Measurements from ENCODE around the gene FBRS. TPM values are rescaled to one million over a fixed set of nuclear protein-coding genes. Genes with fewer than 3 reads are reported as not detected.
"Not testable (repeated sequence)": the region's sequence is repeated elsewhere in the genome, so short reads cannot be mapped to it uniquely, and the experiment has no call there.

Gene FBRS
- total RNA-seq, 5 donors from 2014 or later (not counting 1 experiment from before 2014, with no cell fraction given), result 159 to 186 (median 167) TPM

DNA sequence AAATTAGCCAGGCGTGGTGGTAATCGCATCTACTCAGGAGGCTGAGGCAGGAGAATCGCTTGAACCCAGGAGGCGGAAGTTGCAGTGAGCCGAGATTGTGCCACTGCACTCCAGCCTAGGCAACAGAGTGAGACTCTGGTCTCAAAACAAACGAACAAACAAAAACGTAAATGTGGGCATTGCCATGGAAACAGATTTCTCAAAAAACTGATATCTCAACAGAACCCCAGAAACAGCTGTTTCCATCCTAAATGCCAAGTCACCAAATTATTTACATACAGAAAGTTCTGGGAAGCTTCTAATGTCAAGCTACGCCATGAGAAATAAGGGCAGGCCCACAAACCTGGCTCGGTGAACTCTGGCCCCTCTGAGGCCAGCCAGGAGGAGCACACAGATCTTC is 32.0 kb upstream of the FBRS start:
- H3K9me3 ChIP-seq, result no peaks in the 10 kb centered on the region
- no peak for ATAC-seq (replicated peaks in 1 of 4)
- no peaks in the 10 kb centered on the region for H3K36me3 ChIP-seq (ENCODE audit: control insufficient read depth in 2 of 2, extremely low read depth in 1 of 2, insufficient read depth in 1 of 2, low read length in 1 of 2)
- 86% methylated on average over 9 of the region's 9 CpGs for WGBS (ENCODE audit: insufficient coverage)
- ChIA-PET CTCF (interaction anchor here in 1 of 2 donors (0.7 to 1.0 kb wide), 3 partner anchors 16 to 54 kb away, joined by 3 to 7 read pairs (median 5); partner anchors contain the start of gene ZNF689), POLR2A (interaction anchor here in 1 of 2 donors (0.6 kb wide), 1 partner anchor 197 kb away, joined by 3 read pairs; the partner anchor contains the start of gene DCTPP1)
- peaks cover 2 to 5% of the 10 kb centered on the region in 2 experiments for H3K4me1 ChIP-seq (ENCODE audit: control insufficient read depth in 1 of 2, extremely low read depth in 1 of 2, insufficient read depth in 2 of 2, low read length in 2 of 2)
- H3K4me3 Mint-ChIP-seq, result no peak overlapping the region
- peaks cover 3 to 4% of the 10 kb centered on the region in 2 donors for H3K27me3 Mint-ChIP-seq
- peaks cover 6 to 9% (median 7%) of the 10 kb centered on the region in 3 donors for H3K4me1 Mint-ChIP-seq
- H3K27ac Mint-ChIP-seq, result no peak overlapping the region
- H3K4me3 ChIP-seq (ENCODE audit: control insufficient read depth in 1 of 2, extremely low read depth in 1 of 2, low read length in 1 of 2), result no peak overlapping the region
- no peak overlapping the region for H3K27ac ChIP-seq (ENCODE audit: low read length)
- no peak for DNase-seq
- peaks cover 0 to 5% of the 10 kb centered on the region in 2 experiments for H3K27me3 ChIP-seq (replicated peaks in 1 of 2; ENCODE audit: control insufficient read depth in 2 of 2, extremely low read depth in 1 of 2, insufficient read depth in 2 of 2, low read length in 1 of 2)
- no peaks in the 10 kb centered on the region for H3K9me3 Mint-ChIP-seq
- H3K36me3 Mint-ChIP-seq, result no peaks in the 10 kb centered on the region

DNA sequence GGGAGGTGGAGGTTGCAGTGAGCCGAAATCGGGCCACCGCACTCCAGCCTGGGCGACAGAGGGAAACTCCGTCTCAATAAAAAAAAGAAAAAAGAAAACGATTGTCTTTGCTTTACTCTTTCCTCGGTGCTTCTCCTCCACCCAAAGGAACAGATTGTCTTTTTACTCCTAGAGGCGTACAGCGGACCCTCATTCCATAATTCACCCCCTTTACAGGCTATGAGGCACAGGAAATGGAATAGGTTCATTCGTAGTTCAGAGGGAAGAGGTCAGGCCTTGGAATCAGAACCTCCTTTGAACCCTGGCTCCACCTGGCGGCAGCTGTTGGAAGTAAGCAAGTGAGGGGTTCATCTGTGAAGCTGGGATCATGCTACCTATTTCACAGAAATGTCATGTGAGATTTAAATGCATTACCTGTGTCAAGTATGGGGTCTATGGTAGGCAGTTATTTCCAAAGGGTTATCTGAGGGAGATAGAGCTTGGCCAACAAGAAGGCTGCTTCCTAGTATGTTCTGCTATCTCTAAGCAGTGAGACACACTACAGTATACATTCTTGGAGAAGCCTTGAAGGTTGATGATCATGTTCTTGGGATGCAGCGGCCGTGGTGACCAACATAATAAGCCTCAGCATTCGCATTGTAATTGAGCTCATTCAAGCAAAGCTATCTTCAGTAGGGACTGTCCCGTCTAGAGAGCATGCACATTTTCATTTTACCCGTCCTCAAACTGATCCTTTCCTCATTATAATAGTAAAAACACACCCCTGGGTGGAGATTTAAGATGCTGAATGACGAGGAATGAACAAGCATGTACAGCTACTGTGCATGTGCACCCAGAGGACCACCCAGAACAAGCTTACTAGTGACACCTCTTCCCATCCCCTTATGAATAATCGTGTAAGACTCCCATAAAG is 29.3 kb upstream of the FBRS start:
- H3K36me3 Mint-ChIP-seq, result no peaks in the 10 kb centered on the region
- Histone ChIP-seq H3K27ac (ENCODE audit: low read length) (peak overlapping the region; percentile 25), H3K9me3 (no peaks in the 10 kb centered on the region), H3K4me3 (ENCODE audit: control insufficient read depth in 1 of 2, extremely low read depth in 1 of 2, low read length in 1 of 2) (peak overlapping the region in 1 of 2 donors; percentile 21), H3K36me3 (ENCODE audit: control insufficient read depth in 2 of 2, extremely low read depth in 1 of 2, insufficient read depth in 1 of 2, low read length in 1 of 2) (no peaks in the 10 kb centered on the region), H3K27me3 (replicated peaks in 1 of 2; ENCODE audit: control insufficient read depth in 2 of 2, extremely low read depth in 1 of 2, insufficient read depth in 2 of 2, low read length in 1 of 2) (peaks cover 0 to 5% of the 10 kb centered on the region in 2 experiments), H3K4me1 (ENCODE audit: control insufficient read depth in 1 of 2, extremely low read depth in 1 of 2, insufficient read depth in 2 of 2, low read length in 2 of 2) (peaks cover 2 to 12% of the 10 kb centered on the region in 2 experiments)
- ATAC-seq (replicated peaks in 1 of 4), result peak; percentile 91 to 93 (median 92)
- H3K4me3 Mint-ChIP-seq, result peak overlapping the region; percentile 55 to 73 (median 58)
- POLR2A ChIA-PET, result interaction anchor here in 1 of 2 donors (0.6 kb wide), 2 partner anchors 29 to 177 kb away, joined by 3 to 4 read pairs; partner anchors contain the start of gene FBRS
- H3K4me1 Mint-ChIP-seq, result peaks cover 8 to 10% (median 8%) of the 10 kb centered on the region in 3 donors
- CTCF ChIA-PET, result interaction anchor here (0.6 to 2.9 kb wide), 14 partner anchors 9 to 673 kb away, joined by 3 to 17 read pairs (median 4); partner anchors contain the start of genes DCTPP1 (in 1 of the 2) and ZNF689 (in 1 of the 2)
- no peaks in the 10 kb centered on the region for H3K9me3 Mint-ChIP-seq
- 50% methylated on average over 2 of the region's 18 CpGs for WGBS (ENCODE audit: insufficient coverage)
- peak; percentile 63 to 92 (median 81) for DNase-seq
- no peaks in the 10 kb centered on the region for H3K27me3 Mint-ChIP-seq
- H3K27ac Mint-ChIP-seq, result peak overlapping the region; percentile 65 to 83

GRCh38 chr16:30632454-30632853 is 25.8 kb upstream of the FBRS start:
- H3K27ac Mint-ChIP-seq; H3K4me3 ChIP-seq (ENCODE audit: control insufficient read depth in 1 of 2, extremely low read depth in 1 of 2, low read length in 1 of 2); DNase-seq; H3K27ac ChIP-seq (ENCODE audit: low read length); H3K9me3 ChIP-seq; H3K4me3 Mint-ChIP-seq; H3K27me3 Mint-ChIP-seq; H3K27me3 ChIP-seq (replicated peaks in 1 of 2; ENCODE audit: control insufficient read depth in 2 of 2, extremely low read depth in 1 of 2, insufficient read depth in 2 of 2, low read length in 1 of 2); H3K36me3 Mint-ChIP-seq; H3K36me3 ChIP-seq (ENCODE audit: control insufficient read depth in 2 of 2, extremely low read depth in 1 of 2, insufficient read depth in 1 of 2, low read length in 1 of 2); ATAC-seq (replicated peaks in 1 of 4); H3K9me3 Mint-ChIP-seq: not testable (repeated sequence)
- H3K4me1 ChIP-seq (ENCODE audit: control insufficient read depth in 1 of 2, extremely low read depth in 1 of 2, insufficient read depth in 2 of 2, low read length in 2 of 2), result peaks cover 3 to 24% of the 10 kb centered on the region in 2 experiments
- peaks cover 22 to 26% (median 24%) of the 10 kb centered on the region in 3 donors for H3K4me1 Mint-ChIP-seq
- CTCF ChIA-PET, result interaction anchor here (0.6 to 0.7 kb wide), 3 partner anchors 61 to 799 kb away, joined by 3 read pairs; partner anchors contain the start of gene DCTPP1 (in 1 of the 2)
- POLR2A ChIA-PET, result interaction anchor here (0.5 to 0.7 kb wide), 4 partner anchors 28 to 800 kb away, joined by 3 to 6 read pairs (median 6); no protein-coding TSS in a partner anchor
- WGBS (ENCODE audit: insufficient coverage), result no CpG with 5 or more reads among the region's 7 CpGs

DNA sequence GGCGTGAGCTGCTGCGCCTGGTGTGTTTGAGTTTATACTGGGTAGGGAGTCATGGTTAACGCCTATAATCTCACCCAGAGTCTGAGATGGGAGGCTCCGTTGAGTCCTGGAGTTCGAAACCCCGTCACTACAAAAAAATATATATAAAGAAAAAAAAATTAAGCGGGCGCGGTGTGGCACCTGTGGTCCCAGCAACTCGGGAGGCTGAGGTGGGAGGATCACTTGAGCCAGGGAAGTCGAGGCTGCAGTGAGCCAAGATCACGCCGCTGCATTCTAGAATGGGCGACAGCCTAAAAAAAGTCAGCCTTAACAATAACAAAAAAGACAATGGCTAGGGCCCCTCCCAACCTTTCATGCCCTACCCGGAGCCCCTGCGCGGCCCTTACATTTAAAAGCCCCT is 24.7 kb upstream of the FBRS start:
- no peaks in the 10 kb centered on the region for H3K36me3 ChIP-seq (ENCODE audit: control insufficient read depth in 2 of 2, extremely low read depth in 1 of 2, insufficient read depth in 1 of 2, low read length in 1 of 2)
- ChIA-PET POLR2A (interaction anchor here (0.5 to 0.9 kb wide), 6 partner anchors 98 to 284 kb away, joined by 3 to 11 read pairs (median 4); partner anchors contain the start of gene DCTPP1 (in 1 of the 2)), CTCF (interaction anchor here in 1 of 2 donors (0.9 to 1.0 kb wide), 2 partner anchors 64 to 204 kb away, joined by 7 to 9 read pairs; partner anchors contain the start of gene DCTPP1)
- Mint-ChIP-seq H3K4me3 (peak overlapping the region; percentile 89 to 96 (median 89)), H3K9me3 (no peaks in the 10 kb centered on the region), H3K27me3 (no peaks in the 10 kb centered on the region), H3K36me3 (no peaks in the 10 kb centered on the region), H3K4me1 (peaks cover 19 to 25% (median 22%) of the 10 kb centered on the region in 3 donors), H3K27ac (peak overlapping the region; percentile 94 to 97)
- 70% methylated on average over 4 of the region's 17 CpGs for WGBS (ENCODE audit: insufficient coverage)
- ATAC-seq (replicated peaks in 1 of 4) (no peak), DNase-seq (no peak)
- peaks cover 0 to 5% of the 10 kb centered on the region in 2 experiments for H3K27me3 ChIP-seq (replicated peaks in 1 of 2; ENCODE audit: control insufficient read depth in 2 of 2, extremely low read depth in 1 of 2, insufficient read depth in 2 of 2, low read length in 1 of 2)
- H3K27ac ChIP-seq (ENCODE audit: low read length), result peak overlapping the region; percentile 100
- H3K4me3 ChIP-seq (ENCODE audit: control insufficient read depth in 1 of 2, extremely low read depth in 1 of 2, low read length in 1 of 2), result peak overlapping the region; percentile 83 to 90
- no peaks in the 10 kb centered on the region for H3K9me3 ChIP-seq
- H3K4me1 ChIP-seq (ENCODE audit: control insufficient read depth in 1 of 2, extremely low read depth in 1 of 2, insufficient read depth in 2 of 2, low read length in 2 of 2), result peaks cover 3 to 22% of the 10 kb centered on the region in 2 experiments

DNA sequence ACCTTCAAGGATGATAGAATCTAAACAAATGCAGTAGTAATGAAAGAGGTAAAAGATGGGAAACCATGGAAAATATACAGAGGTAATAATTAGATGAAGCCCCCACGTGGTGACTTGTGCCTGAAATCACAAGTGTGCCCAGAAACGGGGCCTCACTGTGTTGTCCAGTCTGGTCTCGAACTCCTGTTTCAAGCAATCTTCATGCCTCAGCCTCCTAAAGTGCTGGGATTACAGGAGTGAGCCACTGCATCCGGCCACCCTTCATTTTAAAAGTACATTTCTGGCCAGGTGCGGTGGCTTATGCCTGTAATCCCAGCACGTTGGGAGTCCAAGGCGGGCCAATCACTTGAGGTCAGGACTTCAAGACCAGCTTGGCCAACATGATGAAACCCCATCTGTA is 21.6 kb upstream of the FBRS start:
- ATAC-seq (replicated peaks in 1 of 4), result no peak
- peaks cover 0 to 2% of the 10 kb centered on the region in 2 experiments for H3K27me3 ChIP-seq (replicated peaks in 1 of 2; ENCODE audit: control insufficient read depth in 2 of 2, extremely low read depth in 1 of 2, insufficient read depth in 2 of 2, low read length in 1 of 2)
- no peaks in the 10 kb centered on the region for H3K27me3 Mint-ChIP-seq
- H3K4me1 Mint-ChIP-seq, result peaks cover 16 to 18% (median 17%) of the 10 kb centered on the region in 3 donors
- no peaks in the 10 kb centered on the region for H3K9me3 ChIP-seq
- ChIA-PET CTCF (no interaction called here), POLR2A (interaction anchor here (0.6 to 0.8 kb wide), 2 partner anchors 14 to 41 kb away, joined by 3 read pairs; no protein-coding TSS in a partner anchor)
- H3K4me1 ChIP-seq (ENCODE audit: control insufficient read depth in 1 of 2, extremely low read depth in 1 of 2, insufficient read depth in 2 of 2, low read length in 2 of 2), result peaks cover 2 to 19% of the 10 kb centered on the region in 2 experiments
- H3K4me3 Mint-ChIP-seq, result no peak overlapping the region
- no peaks in the 10 kb centered on the region for H3K9me3 Mint-ChIP-seq
- H3K36me3 ChIP-seq (ENCODE audit: control insufficient read depth in 2 of 2, extremely low read depth in 1 of 2, insufficient read depth in 1 of 2, low read length in 1 of 2), result no peaks in the 10 kb centered on the region
- H3K27ac ChIP-seq (ENCODE audit: low read length), result no peak overlapping the region
- no peaks in the 10 kb centered on the region for H3K36me3 Mint-ChIP-seq
- no peak overlapping the region for H3K4me3 ChIP-seq (ENCODE audit: control insufficient read depth in 1 of 2, extremely low read depth in 1 of 2, low read length in 1 of 2)
- H3K27ac Mint-ChIP-seq, result no peak overlapping the region
- DNase-seq, result no peak
- 96% methylated on average over 4 of the region's 7 CpGs for WGBS (ENCODE audit: insufficient coverage)

DNA sequence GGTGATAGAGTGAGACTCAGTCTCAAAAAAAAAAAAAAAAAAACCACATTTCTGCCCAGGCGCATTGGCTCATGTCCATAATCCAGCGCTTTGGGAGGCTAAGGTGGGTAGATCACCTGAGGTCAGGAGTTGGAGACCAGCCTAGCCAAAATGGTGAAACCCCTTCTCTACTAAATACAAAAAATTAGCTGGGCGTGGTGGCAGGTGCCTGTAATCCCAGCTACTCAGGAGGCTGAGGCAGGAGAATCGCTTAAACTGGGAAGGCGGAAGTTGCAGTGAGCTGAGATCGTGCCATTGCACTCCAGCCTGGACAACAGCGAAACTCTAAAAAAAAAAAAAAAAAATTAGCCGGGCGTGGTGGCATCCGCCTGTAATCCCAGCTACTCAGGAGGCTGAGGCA is 21.1 kb upstream of the FBRS start:
- CTCF ChIA-PET, result interaction anchor here (0.6 to 1.1 kb wide), 3 partner anchors 69 to 268 kb away, joined by 3 to 6 read pairs (median 6); no protein-coding TSS in a partner anchor
- H3K4me1 ChIP-seq (ENCODE audit: control insufficient read depth in 1 of 2, extremely low read depth in 1 of 2, insufficient read depth in 2 of 2, low read length in 2 of 2), result peaks cover 2 to 19% of the 10 kb centered on the region in 2 experiments
- POLR2A ChIA-PET, result interaction anchor here in 1 of 2 donors (0.6 kb wide), 1 partner anchor 41 kb away, joined by 3 read pairs; no protein-coding TSS in a partner anchor
- not testable (repeated sequence) for H3K4me3 ChIP-seq (ENCODE audit: control insufficient read depth in 1 of 2, extremely low read depth in 1 of 2, low read length in 1 of 2); H3K9me3 ChIP-seq; H3K9me3 Mint-ChIP-seq; DNase-seq; H3K27ac ChIP-seq (ENCODE audit: low read length); H3K36me3 Mint-ChIP-seq; H3K4me3 Mint-ChIP-seq; H3K27me3 ChIP-seq (replicated peaks in 1 of 2; ENCODE audit: control insufficient read depth in 2 of 2, extremely low read depth in 1 of 2, insufficient read depth in 2 of 2, low read length in 1 of 2); H3K27me3 Mint-ChIP-seq; H3K36me3 ChIP-seq (ENCODE audit: control insufficient read depth in 2 of 2, extremely low read depth in 1 of 2, insufficient read depth in 1 of 2, low read length in 1 of 2); H3K27ac Mint-ChIP-seq; ATAC-seq (replicated peaks in 1 of 4)
- 93% methylated on average over 6 of the region's 10 CpGs for WGBS (ENCODE audit: insufficient coverage)
- peaks cover 16 to 18% (median 17%) of the 10 kb centered on the region in 3 donors for H3K4me1 Mint-ChIP-seq

Measured in T-cell (primary cell).